ENCODE results near the gene SPRY4.

- TF ChIP-seq SMC3 (IDR thresholded peaks at IDR 0.05) (no peak), RCOR1 (IDR thresholded peaks at IDR 0.05; ENCODE audit: low read depth, low read length) (no peak), POLR2A (IDR thresholded peaks at IDR 0.05; ENCODE audit: low read length) (no peak), MAFK (IDR thresholded peaks at IDR 0.05; ENCODE audit: partially characterized antibody) (no peak), CBX8 (IDR thresholded peaks at IDR 0.05) (no peak), JUNB (IDR thresholded peaks at IDR 0.05) (no peak), MAX (IDR thresholded peaks at IDR 0.05) (no peak), RARB (CRISPR knock-in tag; IDR thresholded peaks at IDR 0.05) (no peak), REST (IDR thresholded peaks at IDR 0.05) (no peak)
These were observed 9.7 kb upstream of the SPRY4 start for GRCh38 chr5:142334538-142334937.

All from A549 (cell line).